Esophagus muscularis mucosa (tissue), 4 donors: ENCODE measurements around the gene C5orf15. TPM values are rescaled to one million over a fixed set of nuclear protein-coding genes. Genes with fewer than 3 reads are reported as not detected.

Source experiments
- DNase-seq: peaks from one replicate; pipeline ENCODE4 v3.0.0-alpha.2; 2017; ENCODE audit errors: extremely low spot score
- H3K27ac ChIP-seq, 4 donors: fragments of 200-600 bp; sonication (generic); replicated peaks in 1 of 4; 1 replicate in 3 of 4; 2 replicates in 1 of 4; pipeline ENCODE4 v1.5.1; 2016 to 2019; ENCODE audit warnings: mild to moderate bottlenecking in 1 of 4
- H3K27me3 ChIP-seq, 4 donors: fragments of 200-600 bp; sonication (generic); one replicate each; pipeline versions ENCODE4 v1.5.1 to v1.6.0; 2016 to 2019
- H3K36me3 ChIP-seq, 4 donors: fragments of 200-600 bp; sonication (generic); one replicate each; pipeline ENCODE4 v1.5.1; 2016 to 2019
- H3K4me1 ChIP-seq, 4 donors: fragments of 200-600 bp; sonication (generic); one replicate each; pipeline ENCODE4 v1.5.1; 2016 to 2019
- H3K4me3 ChIP-seq, 4 donors: fragments of 200-600 bp; sonication (generic); 1 replicate in 2 of 4; 2 replicates in 2 of 4; pipeline ENCODE4 v1.5.1; 2016 to 2019; ENCODE audit warnings: mild to moderate bottlenecking in 4 of 4, moderate library complexity in 1 of 4
- H3K9me3 ChIP-seq, 4 donors: fragments of 200-600 bp; sonication (generic); 1 replicate in 3 of 4; 2 replicates in 1 of 4; pipeline ENCODE4 v1.5.1; 2016 to 2019
- EP300 ChIP-seq: sonication (generic); formaldehyde crosslinking; IDR thresholded peaks from one replicate; pipeline ENCODE4 v1.6.1; 2017; ENCODE audit warnings: antibody characterized with exemption
- POLR2A ChIP-seq: fragments of 450-650 bp; IDR thresholded peaks from one replicate; pipeline ENCODE4 v1.6.1; 2017; ENCODE audit warnings: antibody characterized with exemption, moderate library complexity, mild to moderate bottlenecking, low read depth
- POLR2AphosphoS5 ChIP-seq, 2 donors: sonication (generic); formaldehyde crosslinking; IDR thresholded peaks; one replicate each; pipeline ENCODE4 v1.6.1; 2017; ENCODE audit warnings: antibody characterized with exemption in 2 of 2
- WGBS: methylation state at CpG from one replicate; pipeline ENCODE4 v1.1.5; 2018; 5-methylcytosine and 5-hydroxymethylcytosine counted together
- intact Hi-C: fragments of 100-400 bp; cut with DNase I; formaldehyde crosslinking; loops from one replicate; pipeline ENCODE4 v1.15.1; 2023
- total RNA-seq, 4 donors: library from RNA; depleted of rRNA; stranded (reverse); fragments of >200 nt; gene quantifications; one replicate each; pipeline versions ENCODE4 v1.1.0 to v1.2.1, GENCODE V29; 2016
- TF ChIP-seq, protein P1 (sequence below), 3 experiments: fragments of 200-600 bp in 2 of 3; fragments of 450-650 bp in 1 of 3; sonication (generic) in 2 of 3; IDR thresholded peaks; one replicate each; pipeline ENCODE4 v1.5.1; 2017 to 2019; ENCODE audit warnings: antibody characterized with exemption in 3 of 3, mild to moderate bottlenecking in 2 of 3, moderate library complexity in 1 of 3

Gene C5orf15
- total RNA-seq, 4 donors from 2014 or later = 20.3 to 26.1 (median 22.2) TPM

DNA sequence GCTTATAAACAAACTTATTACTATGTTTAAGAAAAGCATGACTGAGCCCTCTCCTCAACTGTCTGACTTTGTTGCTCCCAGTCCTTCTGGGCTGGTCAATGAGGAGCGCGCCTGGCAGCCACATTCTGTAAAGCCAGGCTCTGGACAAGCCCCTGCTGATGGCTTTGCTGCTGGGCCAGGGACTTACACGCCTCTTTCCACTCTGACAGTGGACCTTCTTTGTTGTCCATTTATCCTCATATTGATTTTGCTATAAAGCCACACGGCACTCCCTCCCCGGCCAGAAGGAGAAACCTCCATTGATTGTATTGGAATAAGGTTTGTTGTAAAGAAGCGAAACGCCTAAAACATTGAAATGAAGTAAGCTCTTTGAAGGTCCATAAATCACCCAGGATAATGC is 50.6 kb downstream of the C5orf15 start:
- no peak overlapping the region for H3K4me3 ChIP-seq
- no peak for DNase-seq
- no peaks in the 10 kb centered on the region for H3K4me1 ChIP-seq
- peaks cover 0 to 12% (median 0%) of the 10 kb centered on the region in 4 donors for H3K27me3 ChIP-seq
- TF ChIP-seq POLR2AphosphoS5 (IDR thresholded peaks at IDR 0.05) = no peak
- TF ChIP-seq, protein P1, sequence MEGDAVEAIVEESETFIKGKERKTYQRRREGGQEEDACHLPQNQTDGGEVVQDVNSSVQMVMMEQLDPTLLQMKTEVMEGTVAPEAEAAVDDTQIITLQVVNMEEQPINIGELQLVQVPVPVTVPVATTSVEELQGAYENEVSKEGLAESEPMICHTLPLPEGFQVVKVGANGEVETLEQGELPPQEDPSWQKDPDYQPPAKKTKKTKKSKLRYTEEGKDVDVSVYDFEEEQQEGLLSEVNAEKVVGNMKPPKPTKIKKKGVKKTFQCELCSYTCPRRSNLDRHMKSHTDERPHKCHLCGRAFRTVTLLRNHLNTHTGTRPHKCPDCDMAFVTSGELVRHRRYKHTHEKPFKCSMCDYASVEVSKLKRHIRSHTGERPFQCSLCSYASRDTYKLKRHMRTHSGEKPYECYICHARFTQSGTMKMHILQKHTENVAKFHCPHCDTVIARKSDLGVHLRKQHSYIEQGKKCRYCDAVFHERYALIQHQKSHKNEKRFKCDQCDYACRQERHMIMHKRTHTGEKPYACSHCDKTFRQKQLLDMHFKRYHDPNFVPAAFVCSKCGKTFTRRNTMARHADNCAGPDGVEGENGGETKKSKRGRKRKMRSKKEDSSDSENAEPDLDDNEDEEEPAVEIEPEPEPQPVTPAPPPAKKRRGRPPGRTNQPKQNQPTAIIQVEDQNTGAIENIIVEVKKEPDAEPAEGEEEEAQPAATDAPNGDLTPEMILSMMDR (IDR thresholded peaks at IDR 0.05) = no peak
- H3K36me3 ChIP-seq = no peaks in the 10 kb centered on the region
- WGBS = 81% methylated on average over 7 of the region's 7 CpGs
- H3K27ac ChIP-seq = no peak overlapping the region
- intact Hi-C loops = no loop called here
- H3K9me3 ChIP-seq = no peaks in the 10 kb centered on the region

DNA sequence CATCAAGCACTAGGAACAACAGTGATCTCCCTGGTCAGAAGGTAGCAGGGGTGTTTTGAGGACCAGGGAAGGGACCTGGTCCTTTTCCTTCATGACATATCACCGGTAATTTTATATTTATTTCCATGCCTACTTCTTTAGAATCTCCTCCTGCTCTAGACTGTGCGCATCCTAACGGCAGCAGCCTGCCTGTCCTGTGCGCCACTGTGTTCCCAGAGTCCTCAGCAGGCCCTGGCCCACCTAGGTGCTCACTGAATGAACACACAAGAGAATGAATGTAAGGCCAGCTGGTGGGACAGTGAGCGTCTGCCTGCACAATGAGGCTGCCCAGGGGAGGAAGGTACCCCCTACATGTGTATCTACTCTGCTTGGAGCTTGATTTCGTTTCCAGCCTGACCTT is 51.5 kb downstream of the C5orf15 start:
- no peak overlapping the region for H3K4me3 ChIP-seq
- H3K27me3 ChIP-seq = peaks cover 0 to 12% (median 0%) of the 10 kb centered on the region in 4 donors
- DNase-seq = no peak
- no peak overlapping the region for H3K27ac ChIP-seq
- intact Hi-C loops = no loop called here
- TF ChIP-seq, protein P1 (IDR thresholded peaks at IDR 0.05) = no peak
- TF ChIP-seq EP300 (no peak), POLR2AphosphoS5 (IDR thresholded peaks at IDR 0.05) (no peak), POLR2A (no peak)
- H3K4me1 ChIP-seq = no peaks in the 10 kb centered on the region
- H3K36me3 ChIP-seq = no peaks in the 10 kb centered on the region
- 96% methylated on average over 6 of the region's 6 CpGs for WGBS
- H3K9me3 ChIP-seq = no peaks in the 10 kb centered on the region

DNA sequence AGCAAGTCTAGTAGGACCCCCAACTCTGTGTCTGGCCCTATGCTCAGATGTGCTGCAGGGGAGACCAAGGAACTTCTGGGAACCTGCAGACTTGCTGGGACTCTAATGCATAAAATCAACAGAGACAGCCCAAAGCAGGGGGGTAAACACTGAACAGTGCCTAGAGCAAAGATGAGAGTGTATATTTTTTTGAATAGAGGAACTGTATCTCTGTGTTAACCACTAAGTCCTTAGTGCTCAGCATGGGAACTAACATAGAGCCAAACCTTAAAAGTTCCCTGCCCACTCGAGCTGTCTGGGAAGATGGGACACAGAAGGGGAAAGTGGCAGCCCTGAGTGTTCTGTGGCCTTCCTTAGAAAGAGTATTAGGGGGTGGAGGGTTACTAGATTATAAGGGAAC is 51.9 kb downstream of the C5orf15 start:
- H3K4me1 ChIP-seq = no peaks in the 10 kb centered on the region

DNA sequence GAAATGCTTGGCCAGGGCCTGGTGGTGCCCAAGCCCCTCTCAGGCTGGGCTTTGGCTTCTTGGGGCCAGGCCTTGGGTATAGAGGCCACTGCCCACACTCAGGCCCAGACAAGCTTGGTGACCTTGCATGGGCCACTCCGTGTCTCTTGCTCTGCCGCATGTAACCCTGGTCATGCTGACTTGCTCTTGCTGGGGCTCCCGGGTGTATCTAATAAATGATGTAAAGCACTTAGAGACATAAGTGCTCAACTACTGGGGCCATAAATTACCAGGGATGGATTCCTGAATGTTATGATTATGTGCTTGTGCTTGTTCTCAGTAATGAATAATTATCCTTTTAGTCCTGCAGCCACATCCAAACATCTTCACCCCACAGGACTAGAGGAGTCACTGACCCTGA is 54.0 kb downstream of the C5orf15 start:
- H3K9me3 ChIP-seq = no peaks in the 10 kb centered on the region
- H3K27ac ChIP-seq = no peak overlapping the region
- no peak for TF ChIP-seq POLR2A
- no peak for TF ChIP-seq EP300
- no peak for TF ChIP-seq POLR2AphosphoS5 (IDR thresholded peaks at IDR 0.05)
- TF ChIP-seq, protein P1 (IDR thresholded peaks at IDR 0.05) = no peak
- H3K27me3 ChIP-seq = peaks cover 0 to 7% (median 0%) of the 10 kb centered on the region in 4 donors
- no peak for DNase-seq
- WGBS = 89% methylated on average over 3 of the region's 3 CpGs
- intact Hi-C loops = no loop called here
- no peaks in the 10 kb centered on the region for H3K4me1 ChIP-seq
- no peak overlapping the region for H3K4me3 ChIP-seq
- no peaks in the 10 kb centered on the region for H3K36me3 ChIP-seq

More for the DNA sequence above, 51.9 kb downstream of the C5orf15 start:
- WGBS = 75% methylated on average over 1 of the region's 1 CpG
- Histone ChIP-seq H3K27me3 (peaks cover 0 to 12% (median 0%) of the 10 kb centered on the region in 4 donors), H3K9me3 (no peaks in the 10 kb centered on the region), H3K27ac (no peak overlapping the region), H3K36me3 (no peaks in the 10 kb centered on the region), H3K4me3 (no peak overlapping the region)
- TF ChIP-seq, protein P1 (IDR thresholded peaks at IDR 0.05) = no peak
- TF ChIP-seq EP300 (no peak), POLR2AphosphoS5 (IDR thresholded peaks at IDR 0.05) (no peak), POLR2A (no peak)
- DNase-seq = no peak
- intact Hi-C loops = no loop called here

DNA sequence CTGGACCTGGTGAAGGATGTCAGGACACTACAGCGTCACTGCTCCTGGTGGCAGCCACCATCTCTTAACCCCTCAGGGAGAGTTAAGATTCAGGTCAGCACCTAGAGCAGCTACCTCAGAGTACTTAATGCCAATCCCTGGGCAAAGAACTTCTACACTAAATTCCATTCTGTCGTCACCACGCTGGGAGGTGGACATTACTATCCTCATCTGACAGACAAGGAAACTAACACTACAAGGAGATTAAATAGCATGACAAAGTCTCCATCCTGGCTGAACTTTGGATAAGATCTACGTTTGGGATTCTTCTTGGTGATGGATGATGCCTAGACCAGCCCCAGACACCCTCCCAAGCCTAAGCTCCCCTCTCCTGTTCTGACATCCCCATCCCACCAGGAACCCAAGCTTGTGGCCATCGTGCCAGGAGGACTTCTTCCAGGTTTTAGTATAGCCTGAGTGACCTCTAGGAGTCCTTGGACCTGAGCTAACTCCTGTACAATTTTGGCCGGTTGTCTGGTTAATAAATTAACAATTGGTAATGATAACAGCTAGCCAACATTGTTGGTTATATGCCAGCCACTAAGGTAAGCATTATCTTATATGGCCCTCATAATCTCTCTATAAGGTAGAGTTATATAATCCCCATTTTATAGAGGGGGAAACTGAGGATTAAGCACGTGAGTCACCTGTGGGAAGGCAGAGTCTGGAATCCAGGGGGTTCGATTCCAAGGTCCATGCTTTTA is 54.8 kb downstream of the C5orf15 start:
- Histone ChIP-seq H3K9me3 (no peaks in the 10 kb centered on the region), H3K4me1 (no peaks in the 10 kb centered on the region), H3K27me3 (peaks cover 0 to under 1% (median 0%) of the 10 kb centered on the region in 4 donors), H3K36me3 (no peaks in the 10 kb centered on the region), H3K27ac (no peak overlapping the region), H3K4me3 (no peak overlapping the region)
- no peak for DNase-seq
- no peak for TF ChIP-seq POLR2AphosphoS5 (IDR thresholded peaks at IDR 0.05)
- TF ChIP-seq, protein P1 (IDR thresholded peaks at IDR 0.05) = no peak
- no peak for TF ChIP-seq EP300
- no peak for TF ChIP-seq POLR2A
- intact Hi-C loops = no loop called here
- 89% methylated on average over 8 of the region's 8 CpGs for WGBS
